Thymus (tissue), 11 donors: ENCODE results near the gene GAPDHS. TPM values are rescaled to one million over a fixed set of nuclear protein-coding genes. Genes with fewer than 3 reads are reported as not detected.

ENCODE experiments used
- DNase-seq, 9 donors: peaks; one replicate each; pipeline ENCODE4 v3.0.0-alpha.2; 2013; ENCODE audit warnings: low spot score in 9 of 9, low read depth in 6 of 9, missing footprints in 1 of 9
- H3K27ac ChIP-seq, 2 donors: one replicate each; pipeline ENCODE4 v1.5.1; 2013; ENCODE audit warnings: control low read depth in 1 of 2, low read depth in 1 of 2, low read length in 1 of 2, mild to moderate bottlenecking in 1 of 2, moderate library complexity in 1 of 2
- H3K27me3 ChIP-seq, 2 donors: one replicate each; pipeline ENCODE4 v1.5.1; 2013; ENCODE audit warnings: low read length in 1 of 2; ENCODE audit not compliant: control insufficient read depth in 2 of 2, insufficient read depth in 1 of 2
- H3K36me3 ChIP-seq, 2 donors: one replicate each; pipeline ENCODE4 v1.5.1; 2013; ENCODE audit warnings: low read length in 1 of 2, mild to moderate bottlenecking in 1 of 2, moderate library complexity in 1 of 2; ENCODE audit not compliant: control insufficient read depth in 2 of 2, insufficient read depth in 2 of 2
- H3K4me1 ChIP-seq, 2 donors: one replicate each; pipeline ENCODE4 v1.5.1; 2013; ENCODE audit warnings: low read length in 2 of 2; ENCODE audit not compliant: control insufficient read depth in 2 of 2, insufficient read depth in 2 of 2
- H3K4me3 ChIP-seq, 2 donors: one replicate each; pipeline ENCODE4 v1.5.1; 2013; ENCODE audit warnings: low read length in 2 of 2, control low read depth in 1 of 2, mild to moderate bottlenecking in 1 of 2
- H3K9me3 ChIP-seq, 2 donors: one replicate each; pipeline ENCODE4 v1.5.1; 2013; ENCODE audit warnings: low read length in 1 of 2, mild to moderate bottlenecking in 1 of 2; ENCODE audit not compliant: control insufficient read depth in 2 of 2, insufficient read depth in 1 of 2
- WGBS: extraction: QIAGEN DNeasy Blood & Tissue Kit; methylation state at CpG from one replicate; pipeline ENCODE4 v1.1.7; 2013; 5-methylcytosine and 5-hydroxymethylcytosine counted together
- polyA plus RNA-seq: library from polyadenylated mRNA; stranded (reverse); fragments of 200-250 nt; gene quantifications from one replicate; pipeline ENCODE4 v1.2.3, GENCODE V29; 2013
- total RNA-seq: library from RNA; stranded (reverse); fragments of 120-200 nt; gene quantifications from one replicate; pipeline ENCODE4 v1.2.4, GENCODE V29; 2013
- donor health status: healthy.

GAPDHS gene
- total and polyA plus RNA-seq, 2 donors: 0.16 to 0.19 TPM

GRCh38 chr19:35585848-35586247, 52.6 kb downstream of the GAPDHS start, which contains the start of gene PMIS2:
TSS of gene PMIS2 (plus strand) at chr19:35586173. CDS start at chr19:35586260, 87 bp downstream.
- 61% methylated on average over 16 of the region's 16 CpGs for WGBS
- peaks cover 0 to 3% of the 10 kb centered on the region in 2 donors for H3K9me3 ChIP-seq
- no peaks in the 10 kb centered on the region for H3K36me3 ChIP-seq
- peaks cover 0 to 3% of the 10 kb centered on the region in 2 donors for H3K27me3 ChIP-seq
- DNase-seq: no peak
- no peak within 1 kb of the TSS for H3K27ac ChIP-seq
- H3K4me1 ChIP-seq: no peaks in the 10 kb centered on the region
- H3K4me3 ChIP-seq: no peak within 1 kb of the TSS

GRCh38 chr19:35587321-35587720, 54.1 kb downstream of the GAPDHS start:
- no peaks in the 10 kb centered on the region for H3K36me3 ChIP-seq
- peaks cover 0 to 3% of the 10 kb centered on the region in 2 donors for H3K9me3 ChIP-seq
- peaks cover 0 to 3% of the 10 kb centered on the region in 2 donors for H3K27me3 ChIP-seq
- H3K27ac ChIP-seq: no peak overlapping the region
- H3K4me3 ChIP-seq: no peak overlapping the region
- 60% methylated on average over 1 of the region's 1 CpG for WGBS
- no peak for DNase-seq
- no peaks in the 10 kb centered on the region for H3K4me1 ChIP-seq

- no peak overlapping the region for H3K27ac ChIP-seq
- WGBS: 95% methylated on average over 3 of the region's 3 CpGs
- no peak for DNase-seq
Measured at GRCh38 chr19:35590875-35591274, 57.6 kb downstream of the GAPDHS start.

GRCh38 chr19:35592226-35592625, 59.0 kb downstream of the GAPDHS start:
- Histone ChIP-seq H3K36me3 (no peaks in the 10 kb centered on the region), H3K27ac (no peak overlapping the region), H3K4me1 (no peaks in the 10 kb centered on the region), H3K27me3 (no peaks in the 10 kb centered on the region), H3K9me3 (no peaks in the 10 kb centered on the region), H3K4me3 (no peak overlapping the region)
- WGBS: 28% methylated on average over 8 of the region's 8 CpGs
- DNase-seq: peak in 3 of 9 donors; percentile 4 to 24 (median 24)

More at GRCh38 chr19:35590875-35591274, 57.6 kb downstream of the GAPDHS start:
- no peaks in the 10 kb centered on the region for H3K4me1 ChIP-seq
- H3K36me3 ChIP-seq: no peaks in the 10 kb centered on the region
- peaks cover 0 to 2% of the 10 kb centered on the region in 2 donors for H3K27me3 ChIP-seq
- H3K4me3 ChIP-seq: no peak overlapping the region
- H3K9me3 ChIP-seq: peaks cover 0 to 2% of the 10 kb centered on the region in 2 donors

Other genes with a start within 250 kb of the GAPDHS start
- gene MAG, start 241.3 kb upstream of the GAPDHS start, total RNA-seq: 0.09 TPM
- gene MAG, start 241.3 kb upstream of the GAPDHS start, polyA plus RNA-seq: 0.41 TPM
- 1.7 TPM for gene CD22, start 204.3 kb upstream of the GAPDHS start, total RNA-seq
- gene CD22, start 204.3 kb upstream of the GAPDHS start, polyA plus RNA-seq: 12.3 TPM
- gene FFAR1, start 185.6 kb upstream of the GAPDHS start, total RNA-seq: 0.05 TPM
- 0.05 TPM for gene FFAR1, start 185.6 kb upstream of the GAPDHS start, polyA plus RNA-seq
- 0.33 TPM for gene FFAR3, start 175.0 kb upstream of the GAPDHS start, total RNA-seq
- 0.41 TPM for gene FFAR3, start 175.0 kb upstream of the GAPDHS start, polyA plus RNA-seq
- gene GPR42, start 162.4 kb upstream of the GAPDHS start, total RNA-seq: 0.05 TPM
- 0.25 TPM for gene GPR42, start 162.4 kb upstream of the GAPDHS start, polyA plus RNA-seq
- gene FFAR2, start 85.2 kb upstream of the GAPDHS start, total RNA-seq: 0.47 TPM
- gene FFAR2, start 85.2 kb upstream of the GAPDHS start, polyA plus RNA-seq: 1.1 TPM
- 7.9 TPM for gene KRTDAP, start 43.0 kb upstream of the GAPDHS start, total RNA-seq
- gene KRTDAP, start 43.0 kb upstream of the GAPDHS start, polyA plus RNA-seq: 523 TPM
- 23.2 TPM for gene DMKN, start 19.8 kb upstream of the GAPDHS start, total RNA-seq
- gene DMKN, start 19.8 kb upstream of the GAPDHS start, polyA plus RNA-seq: 175 TPM
- gene SBSN, start 5.1 kb upstream of the GAPDHS start, total RNA-seq: 1.5 TPM
- gene SBSN, start 5.1 kb upstream of the GAPDHS start, polyA plus RNA-seq: 56.1 TPM
- 45.0 TPM for gene TMEM147, start 12.2 kb downstream of the GAPDHS start, total RNA-seq
- gene TMEM147, start 12.2 kb downstream of the GAPDHS start, polyA plus RNA-seq: 61.1 TPM
- 0.42 TPM for gene ATP4A, start 30.2 kb downstream of the GAPDHS start, total RNA-seq
- gene ATP4A, start 30.2 kb downstream of the GAPDHS start, polyA plus RNA-seq: 1.1 TPM
- not detected for gene PMIS2, start 52.7 kb downstream of the GAPDHS start, total RNA-seq
- gene PMIS2, start 52.7 kb downstream of the GAPDHS start, polyA plus RNA-seq: not detected
- 11.8 TPM for gene HAUS5, start 79.3 kb downstream of the GAPDHS start, total RNA-seq
- 22.8 TPM for gene HAUS5, start 79.3 kb downstream of the GAPDHS start, polyA plus RNA-seq
- 51.8 TPM for gene RBM42, start 95.6 kb downstream of the GAPDHS start, total RNA-seq
- 57.1 TPM for gene RBM42, start 95.6 kb downstream of the GAPDHS start, polyA plus RNA-seq
- gene ETV2, start 108.3 kb downstream of the GAPDHS start, total RNA-seq: 0.76 TPM
- 1.5 TPM for gene ETV2, start 108.3 kb downstream of the GAPDHS start, polyA plus RNA-seq
- gene COX6B1, start 114.9 kb downstream of the GAPDHS start, total RNA-seq: 636 TPM
- gene COX6B1, start 114.9 kb downstream of the GAPDHS start, polyA plus RNA-seq: 656 TPM
- not detected for gene UPK1A, start 133.1 kb downstream of the GAPDHS start, total RNA-seq
- gene UPK1A, start 133.1 kb downstream of the GAPDHS start, polyA plus RNA-seq: 0.94 TPM
- gene ZBTB32, start 171.1 kb downstream of the GAPDHS start, total RNA-seq: 0.09 TPM
- 2.0 TPM for gene ZBTB32, start 171.1 kb downstream of the GAPDHS start, polyA plus RNA-seq
- 5.2 TPM for gene KMT2B, start 184.5 kb downstream of the GAPDHS start, total RNA-seq
- gene KMT2B, start 184.5 kb downstream of the GAPDHS start, polyA plus RNA-seq: 39.0 TPM
- 12.2 TPM for gene IGFLR1, start 209.0 kb downstream of the GAPDHS start, total RNA-seq
- 67.8 TPM for gene IGFLR1, start 209.0 kb downstream of the GAPDHS start, polyA plus RNA-seq
- gene U2AF1L4, start 212.0 kb downstream of the GAPDHS start, total RNA-seq: 19.8 TPM
- 45.0 TPM for gene U2AF1L4, start 212.0 kb downstream of the GAPDHS start, polyA plus RNA-seq
- gene PSENEN, start 212.2 kb downstream of the GAPDHS start, total RNA-seq: 65.1 TPM
- 104 TPM for gene PSENEN, start 212.2 kb downstream of the GAPDHS start, polyA plus RNA-seq
- gene LIN37, start 215.1 kb downstream of the GAPDHS start, total RNA-seq: 7.6 TPM
- 24.2 TPM for gene LIN37, start 215.1 kb downstream of the GAPDHS start, polyA plus RNA-seq
- gene HSPB6, start 223.6 kb downstream of the GAPDHS start, total RNA-seq: 0.28 TPM
- 18.9 TPM for gene HSPB6, start 223.6 kb downstream of the GAPDHS start, polyA plus RNA-seq
- gene PROSER3, start 224.7 kb downstream of the GAPDHS start, total RNA-seq: 2.0 TPM
- 10.0 TPM for gene PROSER3, start 224.7 kb downstream of the GAPDHS start, polyA plus RNA-seq
- 1.5 TPM for gene ARHGAP33, start 242.1 kb downstream of the GAPDHS start, total RNA-seq
- 18.6 TPM for gene ARHGAP33, start 242.1 kb downstream of the GAPDHS start, polyA plus RNA-seq